Calu3 (cell line): ENCODE measurements around the gene MYOM1. TPM values are rescaled to one million over a fixed set of nuclear protein-coding genes. Genes with fewer than 3 reads are reported as not detected.

Source experiments
- BruUV-seq: library from RNA; stranded (reverse); fragments of 400-500 nt; replicated peaks from 2 replicates; lab custom pipeline; 2021; lab: Mats Ljungman, UMichigan
- CTCF ChIA-PET: fragments of 300-600 bp; sonication (Branson Sonifier 250); formaldehyde crosslinking; loops from one replicate; lab custom pipeline; 2022; ENCODE audit warnings: antibody characterized with exemption; lab: Charles Lee
- DNase-seq: peaks from one replicate; pipeline ENCODE4 v3.0.0; 2022
- H3K27ac Mint-ChIP-seq: one replicate; pipeline ENCODE4 v1.8.0; 2022; ENCODE audit warnings: mixed read lengths; ENCODE audit not compliant: unreplicated experiment
- H3K27me3 Mint-ChIP-seq: one replicate; pipeline ENCODE4 v1.8.0; 2022; ENCODE audit warnings: mixed read lengths; ENCODE audit not compliant: unreplicated experiment
- H3K36me3 Mint-ChIP-seq: one replicate; pipeline ENCODE4 v1.8.0; 2022; ENCODE audit warnings: mild to moderate bottlenecking, moderate library complexity, mixed read lengths; ENCODE audit not compliant: insufficient read depth, unreplicated experiment
- H3K4me1 Mint-ChIP-seq: one replicate; pipeline ENCODE4 v1.8.0; 2022; ENCODE audit warnings: mild to moderate bottlenecking, low read depth, mixed read lengths; ENCODE audit not compliant: unreplicated experiment
- H3K4me3 Mint-ChIP-seq: one replicate; pipeline ENCODE4 v1.8.0; 2022; ENCODE audit warnings: mild to moderate bottlenecking, low read depth, moderate library complexity, mixed read lengths; ENCODE audit not compliant: unreplicated experiment
- H3K9me3 Mint-ChIP-seq: one replicate; pipeline ENCODE4 v1.8.0; 2022; ENCODE audit warnings: low read depth, mixed read lengths; ENCODE audit not compliant: unreplicated experiment
- CTCF ChIP-seq: fragments of 200-600 bp; IDR thresholded peaks from one replicate; pipeline ENCODE4 v1.8.0; 2022; ENCODE audit warnings: antibody characterized with exemption; ENCODE audit not compliant: unreplicated experiment
- intact Hi-C: fragments of 100-400 bp; cut with micrococcal nuclease; formaldehyde crosslinking; loops from one replicate; pipeline ENCODE4 v1.10.0; 2022; ENCODE audit not compliant: unreplicated experiment
- total RNA-seq: library from RNA; stranded (reverse); gene quantifications from 2 replicates; pipeline ENCODE4 v1.2.3, GENCODE V29; 2022

The MYOM1 gene
- total RNA-seq, 1 experiment from 2014 or later: 16.5 TPM

GRCh38 chr18:3152294-3152693 is 67.5 kb downstream of the MYOM1 start:
- H3K4me1 Mint-ChIP-seq: peaks cover 46% of the 10 kb centered on the region
- H3K27ac Mint-ChIP-seq: peak overlapping the region; percentile 52
- no TSS peak for BruUV-seq
- no peak for TF ChIP-seq CTCF
- H3K27me3 Mint-ChIP-seq: no peaks in the 10 kb centered on the region
- H3K4me3 Mint-ChIP-seq: no peak overlapping the region
- intact Hi-C loops: no loop called here
- H3K9me3 Mint-ChIP-seq: no peaks in the 10 kb centered on the region
- no peak for DNase-seq
- peaks cover 4% of the 10 kb centered on the region for H3K36me3 Mint-ChIP-seq
- CTCF ChIA-PET: interaction anchor here (1.0 to 2.4 kb wide), 4 partner anchors 63 to 202 kb away, joined by 3 to 20 read pairs (median 4); no protein-coding TSS in a partner anchor

GRCh38 chr18:3151399-3152264 is 68.1 kb downstream of the MYOM1 start:
- H3K27ac Mint-ChIP-seq: peak overlapping the region; percentile 52
- no peak for DNase-seq
- H3K36me3 Mint-ChIP-seq: peaks cover 4% of the 10 kb centered on the region
- H3K27me3 Mint-ChIP-seq: no peaks in the 10 kb centered on the region
- no peak overlapping the region for H3K4me3 Mint-ChIP-seq
- peak; percentile 51 for TF ChIP-seq CTCF
- intact Hi-C loops: no loop called here
- H3K9me3 Mint-ChIP-seq: no peaks in the 10 kb centered on the region
- BruUV-seq: no TSS peak
- CTCF ChIA-PET: interaction anchor here (0.6 to 2.4 kb wide), 6 partner anchors 60 to 226 kb away, joined by 3 to 20 read pairs (median 3); no protein-coding TSS in a partner anchor
- peaks cover 46% of the 10 kb centered on the region for H3K4me1 Mint-ChIP-seq

GRCh38 chr18:3150688-3151087 is 69.1 kb downstream of the MYOM1 start:
- H3K27ac Mint-ChIP-seq: no peak overlapping the region
- no peak for TF ChIP-seq CTCF
- H3K4me3 Mint-ChIP-seq: no peak overlapping the region
- CTCF ChIA-PET: interaction anchor here (0.6 kb wide), 1 partner anchor 83 kb away, joined by 3 read pairs; no protein-coding TSS in a partner anchor
- BruUV-seq: no TSS peak
- no peak for DNase-seq
- H3K9me3 Mint-ChIP-seq: no peaks in the 10 kb centered on the region
- H3K36me3 Mint-ChIP-seq: peaks cover 4% of the 10 kb centered on the region
- intact Hi-C loops: no loop called here
- no peaks in the 10 kb centered on the region for H3K27me3 Mint-ChIP-seq
- H3K4me1 Mint-ChIP-seq: peaks cover 43% of the 10 kb centered on the region

- H3K27ac Mint-ChIP-seq: no peak overlapping the region
- CTCF ChIA-PET: interaction anchor here (0.6 kb wide), 1 partner anchor 83 kb away, joined by 3 read pairs; no protein-coding TSS in a partner anchor
- no peak for TF ChIP-seq CTCF
- peaks cover 39% of the 10 kb centered on the region for H3K4me1 Mint-ChIP-seq
- H3K27me3 Mint-ChIP-seq: no peaks in the 10 kb centered on the region
- intact Hi-C loops: no loop called here
- no TSS peak for BruUV-seq
- H3K9me3 Mint-ChIP-seq: no peaks in the 10 kb centered on the region
- DNase-seq: no peak
- H3K36me3 Mint-ChIP-seq: peaks cover 4% of the 10 kb centered on the region
- H3K4me3 Mint-ChIP-seq: no peak overlapping the region
Observed at GRCh38 chr18:3150274-3150673, 69.5 kb downstream of the MYOM1 start.
